HepG2 (cell line): ENCODE measurements around the gene C17orf75. TPM values are rescaled to one million over a fixed set of nuclear protein-coding genes. Genes with fewer than 3 reads are reported as not detected.

ENCODE experiments used
- BCL6 ChIP-seq: IDR thresholded peaks from 2 replicates; pipeline ENCODE4 v1.6.1; 2016; ENCODE audit warnings: missing genetic modification reagents, missing compliant biosample characterization
- CBFB ChIP-seq: sonication (generic); formaldehyde crosslinking; IDR thresholded peaks from 2 replicates; pipeline ENCODE4 v1.4.0; 2020; ENCODE audit warnings: missing genetic modification reagents
- CENPBD1 ChIP-seq: sonication (generic); formaldehyde crosslinking; IDR thresholded peaks from 2 replicates; pipeline ENCODE4 v1.8.0; 2022; ENCODE audit warnings: missing genetic modification reagents, low read depth, mild to moderate bottlenecking, borderline replicate concordance
- CREM ChIP-seq, 2 experiments: sonication (generic) in 1 of 2; formaldehyde crosslinking in 1 of 2; IDR thresholded peaks; 2 replicates each; pipeline versions ENCODE4 v1.4.0 to v1.6.1; 2016 to 2020; ENCODE audit warnings: antibody characterized with exemption in 1 of 2, mild to moderate bottlenecking in 1 of 2, missing genetic modification reagents in 1 of 2
- ESRRA ChIP-seq: sonication (generic); formaldehyde crosslinking; IDR thresholded peaks from 2 replicates; pipeline ENCODE4 v1.5.1; 2020; ENCODE audit warnings: mild to moderate bottlenecking, low read depth, missing genetic modification reagents
- MIER2 ChIP-seq: IDR thresholded peaks from 2 replicates; pipeline ENCODE4 v1.6.1; 2016; ENCODE audit warnings: missing biosample characterization, missing genetic modification reagents
- NR2C2 ChIP-seq: sonication (generic); formaldehyde crosslinking; IDR thresholded peaks from 2 replicates; pipeline ENCODE4 v1.4.0; 2020; ENCODE audit warnings: missing genetic modification reagents, mild to moderate bottlenecking, moderate library complexity, borderline replicate concordance
- NR2F1 ChIP-seq, 2 experiments: fragments of 450-650 bp in 1 of 2; formaldehyde crosslinking in 1 of 2; IDR thresholded peaks; 2 replicates each; pipeline versions ENCODE4 v1.5.0 to v1.6.1; 2016 to 2020; ENCODE audit warnings: mild to moderate bottlenecking in 1 of 2, missing compliant biosample characterization in 1 of 2, missing genetic modification reagents in 1 of 2, moderate library complexity in 1 of 2
- RXRB ChIP-seq: IDR thresholded peaks from 2 replicates; pipeline ENCODE4 v1.6.1; 2016; ENCODE audit warnings: borderline replicate concordance, missing genetic modification reagents, missing compliant biosample characterization
- SIN3B ChIP-seq: fragments of 150-350 bp; IDR thresholded peaks from 2 replicates; pipeline ENCODE4 v1.6.1; 2014; ENCODE audit warnings: low read length
- SOX13 ChIP-seq, 3 experiments: fragments of 450-650 bp in 1 of 3; sonication (generic) in 1 of 3; formaldehyde crosslinking in 1 of 3; IDR thresholded peaks in 2 of 3; conservative IDR thresholded peaks in 1 of 3; 2 replicates each; pipeline versions ENCODE4 v1.5.0 to v1.6.1; 2016 to 2020; ENCODE audit warnings: antibody characterized with exemption in 1 of 3, mild to moderate bottlenecking in 1 of 3, missing compliant biosample characterization in 1 of 3, missing genetic modification reagents in 1 of 3, moderate library complexity in 1 of 3
- ZBTB10 ChIP-seq: sonication (generic); formaldehyde crosslinking; IDR thresholded peaks from 2 replicates; pipeline ENCODE4 v1.4.0; 2020; ENCODE audit warnings: missing genetic modification reagents, borderline replicate concordance
- ZNF12 ChIP-seq: sonication (generic); formaldehyde crosslinking; IDR thresholded peaks from 2 replicates; pipeline ENCODE4 v1.5.0; 2020; ENCODE audit warnings: missing genetic modification reagents
- ZNF33A ChIP-seq: sonication (generic); formaldehyde crosslinking; IDR thresholded peaks from 2 replicates; pipeline ENCODE4 v1.5.1; 2020; ENCODE audit warnings: missing genetic modification reagents, mild to moderate bottlenecking, moderate library complexity, borderline replicate concordance
- ZNF563 ChIP-seq: sonication (generic); formaldehyde crosslinking; IDR thresholded peaks from 2 replicates; pipeline ENCODE4 v1.8.0; 2022; ENCODE audit warnings: mild to moderate bottlenecking, moderate library complexity, missing genetic modification reagents
- ZNF577 ChIP-seq: sonication (generic); formaldehyde crosslinking; IDR thresholded peaks from 2 replicates; pipeline ENCODE4 v1.4.0; 2020; ENCODE audit warnings: mild to moderate bottlenecking, low read depth, missing genetic modification reagents, borderline replicate concordance
- ZNF773 ChIP-seq: sonication (generic); formaldehyde crosslinking; IDR thresholded peaks from 2 replicates; pipeline ENCODE4 v1.4.0; 2020; ENCODE audit warnings: missing genetic modification reagents, borderline replicate concordance
- ZNF790 ChIP-seq: sonication (generic); formaldehyde crosslinking; IDR thresholded peaks from 2 replicates; pipeline ENCODE4 v1.8.0; 2022; ENCODE audit warnings: missing genetic modification reagents, mild to moderate bottlenecking, borderline replicate concordance
- ZNF839 ChIP-seq: sonication (generic); formaldehyde crosslinking; IDR thresholded peaks from 2 replicates; pipeline ENCODE4 v1.4.0; 2020; ENCODE audit warnings: missing genetic modification reagents, mild to moderate bottlenecking, borderline replicate concordance
- ZNF883 ChIP-seq: sonication (generic); formaldehyde crosslinking; IDR thresholded peaks from 2 replicates; pipeline ENCODE4 v1.5.1; 2020; ENCODE audit warnings: mild to moderate bottlenecking, missing genetic modification reagents; ENCODE audit errors: not compliant biosample characterization
- polyA plus RNA-seq, 8 experiments: library from polyadenylated mRNA; depleted of rRNA in 3 of 8; stranded (reverse) in 7 of 8; unstranded in 1 of 8; fragments of >200 nt; fragmentation: Illumina TruSeq in 4 of 8; extraction: Trizol in 4 of 8; gene quantifications; 2 replicates each; pipeline versions ENCODE4 v1.2.1 to v1.2.3, GENCODE V29; 2011 to 2016; ENCODE audit warnings: low read depth in 4 of 8, missing spikeins in 1 of 8, mixed read lengths in 1 of 8; ENCODE audit not compliant: insufficient read depth in 1 of 8
- total RNA-seq, 5 experiments: library from RNA; depleted of rRNA; stranded (reverse); fragments of >200 nt; fragmentation: Illumina TruSeq; extraction: Trizol; gene quantifications; 2 replicates each; pipeline ENCODE4 v1.2.3, GENCODE V29; 2016; ENCODE audit warnings: low read depth in 1 of 5
- TF ChIP-seq, protein P1 (sequence below): sonication (generic); formaldehyde crosslinking; conservative IDR thresholded peaks from 2 replicates; pipeline ENCODE4 v1.8.0; 2022; ENCODE audit warnings: mild to moderate bottlenecking, moderate library complexity, missing genetic modification reagents
- TF ChIP-seq, protein P2 (sequence below): sonication (generic); formaldehyde crosslinking; IDR thresholded peaks from 2 replicates; pipeline ENCODE4 v1.5.1; 2020; ENCODE audit warnings: missing genetic modification reagents, mild to moderate bottlenecking, borderline replicate concordance

The C17orf75 gene
- total and polyA plus RNA-seq, 2 of the 13 experiments (the other 11 are each of a cell fraction or from before 2014, with no cell fraction given): 16.2 to 33.0 TPM

- TF ChIP-seq CREM (IDR thresholded peaks at IDR 0.05) (no peak), CREM (CRISPR knock-in tag; IDR thresholded peaks at IDR 0.05) (no peak), ZNF12 (no peak), RXRB (CRISPR knock-in tag) (peak; percentile 66), SIN3B (no peak), ZNF563 (CRISPR knock-in tag) (no peak), ZNF773 (CRISPR knock-in tag) (no peak), CBFB (CRISPR knock-in tag) (no peak), ZNF577 (CRISPR knock-in tag) (no peak), BCL6 (CRISPR knock-in tag) (peak; percentile 68), ZNF790 (CRISPR knock-in tag) (no peak), MIER2 (CRISPR knock-in tag) (no peak), ZNF883 (CRISPR knock-in tag) (no peak), ZNF839 (no peak), SOX13 (IDR thresholded peaks at IDR 0.05) (no peak), SOX13 (CRISPR knock-in tag; conservative IDR thresholded peaks at IDR 0.05 in 1 of 2, IDR thresholded peaks at IDR 0.05 in 1 of 2) (peak in 1 of 2 experiments; percentile 47; a peak in 2 of 4 replicates), NR2F1 (CRISPR knock-in tag; IDR thresholded peaks at IDR 0.05) (peak in 1 of 2 experiments; percentile 17; a peak in 1 of 4 replicates), ZBTB10 (CRISPR knock-in tag) (no peak), CENPBD1 (CRISPR knock-in tag) (no peak), ZNF33A (no peak), NR2C2 (CRISPR knock-in tag) (no peak), ESRRA (CRISPR knock-in tag) (no peak)
- TF ChIP-seq, protein P1, sequence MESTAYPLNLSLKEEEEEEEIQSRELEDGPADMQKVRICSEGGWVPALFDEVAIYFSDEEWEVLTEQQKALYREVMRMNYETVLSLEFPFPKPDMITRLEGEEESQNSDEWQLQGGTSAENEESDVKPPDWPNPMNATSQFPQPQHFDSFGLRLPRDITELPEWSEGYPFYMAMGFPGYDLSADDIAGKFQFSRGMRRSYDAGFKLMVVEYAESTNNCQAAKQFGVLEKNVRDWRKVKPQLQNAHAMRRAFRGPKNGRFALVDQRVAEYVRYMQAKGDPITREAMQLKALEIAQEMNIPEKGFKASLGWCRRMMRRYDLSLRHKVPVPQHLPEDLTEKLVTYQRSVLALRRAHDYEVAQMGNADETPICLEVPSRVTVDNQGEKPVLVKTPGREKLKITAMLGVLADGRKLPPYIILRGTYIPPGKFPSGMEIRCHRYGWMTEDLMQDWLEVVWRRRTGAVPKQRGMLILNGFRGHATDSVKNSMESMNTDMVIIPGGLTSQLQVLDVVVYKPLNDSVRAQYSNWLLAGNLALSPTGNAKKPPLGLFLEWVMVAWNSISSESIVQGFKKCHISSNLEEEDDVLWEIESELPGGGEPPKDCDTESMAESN (CRISPR knock-in tag): peak; percentile 6; the same call in 1 of the 2 replicates
- TF ChIP-seq, protein P2, sequence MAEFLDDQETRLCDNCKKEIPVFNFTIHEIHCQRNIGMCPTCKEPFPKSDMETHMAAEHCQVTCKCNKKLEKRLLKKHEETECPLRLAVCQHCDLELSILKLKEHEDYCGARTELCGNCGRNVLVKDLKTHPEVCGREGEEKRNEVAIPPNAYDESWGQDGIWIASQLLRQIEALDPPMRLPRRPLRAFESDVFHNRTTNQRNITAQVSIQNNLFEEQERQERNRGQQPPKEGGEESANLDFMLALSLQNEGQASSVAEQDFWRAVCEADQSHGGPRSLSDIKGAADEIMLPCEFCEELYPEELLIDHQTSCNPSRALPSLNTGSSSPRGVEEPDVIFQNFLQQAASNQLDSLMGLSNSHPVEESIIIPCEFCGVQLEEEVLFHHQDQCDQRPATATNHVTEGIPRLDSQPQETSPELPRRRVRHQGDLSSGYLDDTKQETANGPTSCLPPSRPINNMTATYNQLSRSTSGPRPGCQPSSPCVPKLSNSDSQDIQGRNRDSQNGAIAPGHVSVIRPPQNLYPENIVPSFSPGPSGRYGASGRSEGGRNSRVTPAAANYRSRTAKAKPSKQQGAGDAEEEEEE: no peak
Measured at GRCh38 chr17:32302037-32302436, 39.9 kb downstream of the C17orf75 start (continued).
